HG02885 (cell line): Measurements from ENCODE around the gene CCDC196.

ENCODE experiments used
- ATAC-seq: cut with Tn5 transposase; IDR thresholded peaks from one replicate; pipeline ENCODE4 v1.9.1; 2021; ENCODE audit warnings: mild to moderate bottlenecking; ENCODE audit not compliant: unreplicated experiment, poor library complexity

CCDC196 gene

GRCh38 chr14:66485910-66486421, at the start of gene CCDC196:
TSS of gene CCDC196 (plus strand) at chr14:66486371. CDS start at chr14:66486503, 132 bp downstream.
- ATAC-seq, result no peak

DNA sequence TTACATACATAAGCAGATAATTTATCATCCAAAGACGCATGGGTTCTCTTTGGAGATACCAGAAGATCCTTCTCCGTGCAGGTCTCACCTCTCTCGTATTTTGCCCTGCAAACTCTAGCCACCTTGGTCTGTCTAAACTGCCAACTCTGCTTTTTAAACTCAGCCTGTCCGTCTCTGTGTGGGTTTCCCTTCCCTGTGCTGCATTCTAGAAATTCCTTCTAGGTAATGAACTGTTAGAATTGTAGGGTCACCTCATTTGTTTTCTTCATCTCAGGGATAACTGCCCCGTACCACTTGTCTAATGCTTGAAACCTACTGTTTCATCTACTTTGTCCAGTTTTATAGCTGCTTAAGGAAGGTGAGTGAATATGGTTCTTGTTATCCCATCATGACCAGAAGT, 45.4 kb upstream of the CCDC196 start:
- no peak for ATAC-seq

- ATAC-seq, result no peak
These were observed 43.1 kb upstream of the CCDC196 start for GRCh38 chr14:66442953-66443571.

DNA sequence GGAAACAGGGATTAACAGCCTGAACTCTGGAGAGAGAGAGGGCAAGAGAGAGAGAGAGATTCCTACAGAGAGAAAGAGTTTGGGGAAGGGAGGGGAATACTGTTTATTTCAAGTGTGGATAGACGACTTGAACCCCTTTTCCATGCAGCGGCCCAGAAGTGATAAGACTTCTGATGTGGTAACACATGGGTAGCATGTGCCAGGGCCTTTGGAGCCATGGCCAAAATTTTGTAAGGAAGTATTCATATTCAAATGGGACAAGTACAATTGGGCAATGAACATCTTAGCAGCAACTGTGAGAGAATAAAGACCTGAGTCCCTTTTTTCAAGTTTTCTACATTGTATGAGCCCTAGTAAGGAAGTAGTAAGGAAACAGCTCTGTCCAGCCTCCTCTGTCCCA, 42.4 kb upstream of the CCDC196 start:
- no peak for ATAC-seq

- no peak for ATAC-seq
These were observed 41.8 kb upstream of the CCDC196 start for GRCh38 chr14:66444271-66444927.

GRCh38 chr14:66445936-66446335, 40.2 kb upstream of the CCDC196 start:
- no peak for ATAC-seq

DNA sequence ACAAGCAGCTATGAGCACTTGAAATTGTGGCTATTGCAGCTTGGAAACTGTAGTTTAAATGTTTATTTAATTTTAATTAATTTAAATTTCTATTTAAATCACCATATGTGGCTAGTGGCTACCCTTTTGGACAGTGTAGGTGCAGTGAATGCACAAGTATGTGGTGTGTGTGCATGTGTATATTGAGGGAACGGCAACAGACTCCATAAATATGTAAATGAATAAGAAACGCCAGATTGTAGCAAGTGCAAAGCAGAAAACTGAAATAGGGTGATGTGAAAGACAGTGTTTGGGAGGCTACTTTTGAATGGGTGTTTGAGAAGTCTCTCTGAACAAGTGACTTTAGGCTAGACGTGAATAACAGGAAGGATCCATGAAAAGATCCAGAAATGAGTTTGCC, 32.7 kb upstream of the CCDC196 start:
- ATAC-seq, result no peak

GRCh38 chr14:66459603-66460002, 26.6 kb upstream of the CCDC196 start:
- ATAC-seq, result no peak

GRCh38 chr14:66464261-66464660, 21.9 kb upstream of the CCDC196 start:
- ATAC-seq, result no peak

DNA sequence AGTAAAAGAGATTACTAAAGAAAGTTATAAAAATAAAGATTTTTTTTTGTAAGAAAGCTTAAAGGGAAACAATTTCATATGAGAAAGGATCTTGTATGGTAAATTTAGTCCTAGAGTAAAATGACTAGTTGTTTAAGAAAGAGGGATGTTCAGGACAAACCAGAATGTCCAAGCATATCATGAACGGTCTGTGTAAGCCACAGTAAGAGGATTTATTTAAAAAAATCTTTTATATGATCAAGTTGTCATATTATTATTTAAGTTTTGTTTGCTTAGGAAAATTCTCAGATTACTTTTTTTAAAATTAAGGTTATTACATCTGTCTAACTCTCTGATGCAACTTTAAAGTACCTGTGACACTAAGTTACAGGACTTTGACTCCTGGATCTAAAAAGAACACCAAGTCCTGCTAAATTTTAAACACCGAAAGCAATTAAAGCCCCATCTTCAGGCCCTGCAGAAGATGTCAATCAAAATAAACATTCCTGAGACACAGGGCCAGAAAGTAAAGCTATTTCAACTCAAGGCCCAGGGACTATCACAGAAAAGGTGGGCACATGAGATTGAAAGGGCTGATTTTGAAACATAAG, 17.3 kb upstream of the CCDC196 start:
- ATAC-seq, result no peak

- no peak for ATAC-seq
These were observed 14.6 kb upstream of the CCDC196 start for GRCh38 chr14:66471584-66471983.

GRCh38 chr14:66472251-66472650, 13.9 kb upstream of the CCDC196 start:
- ATAC-seq, result no peak

DNA sequence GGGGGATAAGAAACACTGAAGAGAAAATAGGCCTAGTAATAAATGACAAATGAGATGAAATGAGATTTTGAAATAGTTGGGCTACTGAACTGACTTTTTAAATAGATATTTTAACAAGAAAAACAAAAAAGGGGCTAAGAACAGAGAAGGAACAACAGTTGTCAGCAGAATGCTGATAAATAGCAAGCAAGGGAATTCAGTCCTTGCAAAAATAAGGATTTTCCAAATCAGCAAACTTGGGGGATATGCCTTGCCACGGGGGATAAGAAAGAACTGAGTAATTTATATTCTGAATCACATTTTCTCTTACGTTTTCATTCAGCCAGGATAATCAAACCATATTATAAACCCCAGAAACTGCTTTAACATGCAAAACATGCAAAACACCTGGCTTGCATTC, 12.9 kb upstream of the CCDC196 start:
- no peak for ATAC-seq

DNA sequence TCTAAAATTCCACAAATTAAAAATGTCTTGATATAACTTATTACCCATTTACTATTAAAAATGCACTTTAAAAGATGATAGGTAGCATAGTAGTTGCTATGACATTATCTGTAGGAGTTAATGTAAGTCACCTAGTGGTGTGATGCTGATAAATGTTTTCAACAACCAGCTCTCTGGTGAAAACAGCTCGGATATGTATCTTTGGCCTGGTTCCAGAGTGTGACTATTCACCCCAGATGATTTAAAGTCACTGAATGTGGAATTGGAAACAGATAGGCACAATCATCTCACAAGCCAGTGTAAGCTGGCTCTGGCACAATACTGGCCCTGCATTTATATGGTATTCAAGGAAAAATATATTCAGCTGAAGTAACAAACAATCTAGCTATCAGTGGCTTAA, 9.2 kb upstream of the CCDC196 start:
- ATAC-seq, result no peak

GRCh38 chr14:66477567-66477966, 8.6 kb upstream of the CCDC196 start:
- no peak for ATAC-seq

DNA sequence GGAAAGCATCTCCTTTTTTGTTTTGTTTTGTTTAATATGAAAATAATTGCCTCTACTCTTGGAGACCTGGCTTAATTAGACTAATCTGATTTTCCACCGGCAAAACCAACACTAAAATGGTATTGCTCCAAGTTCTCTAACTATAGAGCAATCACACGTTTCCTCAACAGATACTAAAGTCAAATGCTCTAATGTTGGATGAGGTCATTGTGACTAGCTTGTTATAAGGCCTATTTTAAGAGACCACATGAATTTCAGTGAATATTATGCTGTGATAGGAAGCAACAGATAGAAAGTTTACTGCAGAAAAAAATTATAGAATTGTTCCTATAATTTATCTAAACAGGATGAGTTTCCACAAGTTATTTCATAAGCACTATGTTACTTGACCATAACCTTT, 3.3 kb upstream of the CCDC196 start:
- no peak for ATAC-seq

DNA sequence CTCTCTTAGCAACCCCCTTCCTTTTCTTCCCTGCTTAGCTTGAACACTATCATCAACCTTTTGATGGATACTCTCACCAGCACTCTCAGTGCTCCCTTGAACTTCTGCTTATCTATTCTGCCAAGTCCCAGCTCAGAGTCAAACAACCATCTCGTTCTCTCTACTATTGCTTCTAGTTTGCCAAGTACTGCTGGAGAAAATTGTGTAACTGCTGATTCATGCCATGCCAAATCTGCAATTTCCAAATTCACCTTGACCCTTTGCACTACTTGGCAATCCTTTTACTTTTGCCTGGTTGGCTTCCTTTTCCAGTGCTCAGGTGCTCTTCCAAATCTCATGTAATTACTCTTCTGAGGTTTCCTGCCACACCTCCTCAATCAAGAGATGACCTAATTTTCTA, 2.8 kb upstream of the CCDC196 start:
- ATAC-seq, result no peak

DNA sequence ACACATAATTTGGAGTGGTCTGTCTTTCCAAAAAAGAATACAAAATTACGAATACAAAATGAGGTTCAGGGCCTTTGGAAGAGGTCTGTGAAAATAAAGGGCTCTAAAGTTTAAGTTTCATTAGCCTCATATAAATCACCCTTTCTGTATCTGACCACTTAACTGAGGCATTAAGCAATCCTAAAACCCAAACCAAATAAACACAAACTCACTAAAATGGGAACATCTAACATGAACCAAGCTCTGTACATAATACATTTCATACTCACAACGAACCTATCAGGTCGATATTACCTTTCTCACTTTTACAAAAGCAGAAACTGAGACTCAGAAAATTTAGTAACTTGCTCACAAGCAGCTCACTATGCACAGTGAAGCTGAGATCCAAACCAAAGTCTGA, 1.1 kb upstream of the CCDC196 start:
- ATAC-seq, result no peak

DNA sequence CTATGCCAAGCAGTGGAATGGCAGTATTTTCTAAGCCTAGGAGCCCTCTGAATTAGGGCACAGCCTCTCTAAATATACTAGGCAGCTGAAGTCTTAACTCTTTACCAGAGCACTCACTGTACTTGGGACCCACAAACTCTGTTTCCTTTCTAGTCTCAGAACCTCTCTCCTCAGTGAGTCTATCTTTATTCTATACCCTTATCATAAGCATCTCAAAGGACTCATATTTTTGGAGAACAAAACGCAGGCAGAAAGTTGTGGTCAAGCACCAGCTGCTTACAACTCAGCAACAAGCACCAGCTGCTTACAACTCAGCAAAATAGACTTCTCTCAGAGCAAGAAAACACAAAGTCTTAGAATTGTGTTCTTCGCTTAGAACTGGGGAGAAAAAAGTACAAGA, 993 bp downstream of the CCDC196 start:
- no peak for ATAC-seq

GRCh38 chr14:66490143-66491111, 4.3 kb downstream of the CCDC196 start:
- ATAC-seq, result no peak

DNA sequence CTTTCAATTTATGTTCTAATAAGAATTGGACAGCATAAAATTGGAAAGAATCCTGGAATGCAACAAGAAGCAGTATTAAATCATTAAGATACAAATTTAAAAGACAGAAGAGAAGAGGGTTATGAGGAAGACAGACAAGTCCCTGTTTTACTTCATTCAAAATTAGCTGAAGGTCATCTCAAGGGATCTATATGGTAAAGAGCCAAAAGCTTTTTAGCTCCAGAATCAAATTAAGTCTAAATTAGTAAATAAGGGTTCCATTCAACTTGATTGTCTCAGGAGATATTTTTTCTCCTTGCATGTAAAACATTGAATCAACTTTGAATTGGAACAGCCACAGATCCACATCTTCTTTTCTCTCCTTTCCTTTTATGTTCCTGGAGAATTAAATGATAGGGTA, 7.6 kb downstream of the CCDC196 start:
- no peak for ATAC-seq
